GM12872 (cell line): Measurements from ENCODE around the gene BACE2.

Experiments
- TF ChIP-seq, protein P1 (sequence below): IDR thresholded peaks from 3 replicates; pipeline ENCODE4 v1.5.1; 2011; ENCODE audit warnings: low read depth, mild to moderate bottlenecking, low read length, moderate library complexity; ENCODE audit not compliant: insufficient read depth

Gene BACE2

DNA sequence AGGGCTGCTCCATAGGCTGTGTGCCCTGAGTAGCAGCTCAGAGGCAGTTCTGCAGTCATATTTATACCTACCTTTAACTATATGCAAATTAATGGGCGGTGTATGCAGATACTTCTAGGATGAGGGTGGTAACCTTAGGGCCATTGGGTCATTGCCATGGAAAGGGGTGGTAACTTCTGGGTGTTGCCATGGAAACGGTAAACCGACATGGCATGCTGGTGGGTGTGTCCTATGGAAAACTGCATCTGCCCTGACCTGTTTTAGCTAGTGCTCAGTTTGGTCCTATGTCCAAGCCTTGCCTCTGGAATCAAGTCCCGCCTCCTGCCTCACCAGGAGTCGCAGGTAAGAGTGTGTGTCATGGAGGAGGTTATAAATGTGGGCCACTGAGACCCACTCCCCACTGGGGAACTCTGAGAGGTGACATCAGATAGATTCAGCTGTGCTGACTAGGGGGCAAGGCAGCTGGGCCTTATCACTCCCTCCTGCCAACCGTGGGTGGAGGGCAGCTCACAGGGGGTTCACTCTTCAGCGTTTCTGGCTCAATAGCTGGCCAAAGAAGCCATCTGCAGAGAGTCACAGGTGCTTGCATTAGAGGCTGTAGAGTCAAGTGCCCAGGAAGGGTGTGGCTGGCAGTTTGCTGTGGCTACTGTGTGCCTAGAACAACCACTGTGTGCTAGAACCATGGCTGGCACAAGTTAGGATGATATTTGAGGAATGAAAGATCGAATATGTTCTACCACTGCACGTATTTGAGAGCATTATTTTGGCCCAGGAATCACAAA lies 19.0 kb downstream of the BACE2 start:
- TF ChIP-seq, protein P1, sequence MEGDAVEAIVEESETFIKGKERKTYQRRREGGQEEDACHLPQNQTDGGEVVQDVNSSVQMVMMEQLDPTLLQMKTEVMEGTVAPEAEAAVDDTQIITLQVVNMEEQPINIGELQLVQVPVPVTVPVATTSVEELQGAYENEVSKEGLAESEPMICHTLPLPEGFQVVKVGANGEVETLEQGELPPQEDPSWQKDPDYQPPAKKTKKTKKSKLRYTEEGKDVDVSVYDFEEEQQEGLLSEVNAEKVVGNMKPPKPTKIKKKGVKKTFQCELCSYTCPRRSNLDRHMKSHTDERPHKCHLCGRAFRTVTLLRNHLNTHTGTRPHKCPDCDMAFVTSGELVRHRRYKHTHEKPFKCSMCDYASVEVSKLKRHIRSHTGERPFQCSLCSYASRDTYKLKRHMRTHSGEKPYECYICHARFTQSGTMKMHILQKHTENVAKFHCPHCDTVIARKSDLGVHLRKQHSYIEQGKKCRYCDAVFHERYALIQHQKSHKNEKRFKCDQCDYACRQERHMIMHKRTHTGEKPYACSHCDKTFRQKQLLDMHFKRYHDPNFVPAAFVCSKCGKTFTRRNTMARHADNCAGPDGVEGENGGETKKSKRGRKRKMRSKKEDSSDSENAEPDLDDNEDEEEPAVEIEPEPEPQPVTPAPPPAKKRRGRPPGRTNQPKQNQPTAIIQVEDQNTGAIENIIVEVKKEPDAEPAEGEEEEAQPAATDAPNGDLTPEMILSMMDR = no peak

DNA sequence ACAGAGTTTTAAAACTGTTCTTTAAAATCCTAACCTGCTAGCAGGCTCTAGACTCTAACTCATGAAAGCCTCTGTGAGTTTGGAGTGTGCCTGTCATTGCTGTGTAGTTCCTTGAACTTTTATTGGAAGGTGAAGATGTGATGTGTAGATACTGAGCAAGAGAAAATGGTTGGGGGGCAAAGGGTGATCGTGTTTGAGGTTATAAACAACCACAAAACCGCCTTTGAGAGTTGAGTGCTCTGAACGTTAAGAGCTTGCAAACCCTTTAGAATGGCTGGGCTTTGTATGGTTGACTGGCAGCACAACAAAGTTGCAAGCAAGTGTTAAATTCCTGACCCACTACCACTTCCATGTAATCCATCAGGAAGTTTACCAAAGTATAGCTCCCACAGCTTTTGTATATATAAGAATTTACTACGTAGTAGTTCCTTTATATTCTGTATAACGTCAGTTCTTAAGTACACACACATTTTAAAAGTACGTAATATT lies 19.6 kb downstream of the BACE2 start:
- TF ChIP-seq, protein P1 = no peak

DNA sequence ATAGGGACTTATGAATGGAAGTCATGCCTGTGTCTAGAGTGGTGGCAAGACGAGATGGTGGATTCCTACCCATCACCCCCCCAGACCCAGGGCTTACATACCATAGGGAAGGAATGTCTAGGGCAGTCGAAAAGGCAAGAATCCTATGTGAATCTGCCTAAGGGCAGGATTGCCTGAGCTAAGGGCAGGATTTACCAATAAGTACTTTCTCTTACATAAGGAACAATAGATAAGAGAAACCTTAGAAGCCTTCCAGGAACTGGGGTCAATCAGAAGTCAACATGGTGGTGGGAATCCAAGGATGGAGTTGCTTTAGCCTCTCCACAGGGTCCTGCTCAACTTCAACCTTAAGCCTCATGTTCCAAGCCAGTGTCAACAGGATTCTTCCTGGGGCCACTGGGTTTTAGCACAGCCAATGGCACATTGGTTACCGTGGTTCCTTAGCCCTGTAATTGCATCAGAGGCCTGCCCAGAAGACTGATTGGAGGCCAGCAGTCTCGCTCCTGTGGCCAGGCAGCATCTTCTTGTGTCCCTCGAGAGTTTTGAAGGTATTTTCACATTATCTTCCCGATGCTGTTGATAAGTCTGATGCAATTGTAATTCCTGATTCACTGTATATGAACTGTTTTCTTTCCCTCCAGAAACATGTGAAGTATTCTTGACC lies 20.7 kb downstream of the BACE2 start:
- TF ChIP-seq, protein P1 = no peak

DNA sequence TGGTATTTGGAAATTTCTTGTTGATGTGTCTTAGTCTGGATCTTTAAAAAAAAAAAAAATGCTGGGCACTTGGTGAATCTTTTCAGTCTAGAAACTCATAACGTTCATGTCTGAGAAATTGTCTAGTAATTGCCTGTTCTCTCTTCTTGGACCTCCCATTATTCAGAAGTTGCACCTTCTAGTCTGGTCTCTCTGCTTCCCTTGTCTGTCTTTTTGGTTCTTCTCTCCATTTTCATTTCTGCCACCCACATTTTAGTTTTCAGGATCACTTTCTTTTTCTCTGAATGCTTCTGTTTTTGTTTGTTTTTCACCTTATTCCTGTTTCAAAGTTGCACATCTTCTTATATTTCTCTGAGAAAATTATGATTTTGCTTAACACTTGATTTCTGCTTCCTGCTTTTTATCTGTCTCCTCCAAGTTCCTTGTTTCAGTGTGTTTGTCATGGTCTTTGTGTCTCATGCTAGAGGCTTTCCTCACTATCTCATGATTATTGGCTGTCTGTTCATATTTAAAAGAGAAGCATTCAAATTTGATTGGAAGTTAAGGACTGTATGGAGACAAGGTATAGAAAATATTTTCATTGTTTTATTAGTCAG lies 21.3 kb downstream of the BACE2 start:
- TF ChIP-seq, protein P1 = no peak

- TF ChIP-seq, protein P1 = no peak
These were observed 27.4 kb downstream of the BACE2 start for GRCh38 chr21:41195311-41195710.

DNA sequence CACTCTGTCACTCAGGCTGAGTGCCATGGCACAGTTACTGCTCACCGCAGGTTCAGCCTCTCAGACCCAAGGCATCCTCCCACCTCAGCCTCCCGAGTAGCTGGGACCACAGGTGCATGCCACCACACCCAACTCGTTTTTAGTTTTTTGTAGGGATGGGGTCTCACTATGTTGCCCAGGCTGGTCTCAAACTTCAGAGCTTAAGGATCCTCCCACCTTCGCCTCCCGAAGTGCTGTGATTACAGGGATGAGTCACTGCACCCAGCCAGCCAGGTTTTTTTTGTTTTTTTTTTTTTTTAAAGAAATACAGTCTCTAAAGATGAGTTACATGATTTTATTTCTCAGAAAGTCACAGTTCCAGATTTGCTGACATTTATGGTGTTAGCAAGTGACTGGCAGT lies 29.0 kb downstream of the BACE2 start:
- TF ChIP-seq, protein P1 = no peak

- TF ChIP-seq, protein P1 = no peak
These were observed 29.6 kb downstream of the BACE2 start for GRCh38 chr21:41197582-41197981.
